H9 (cell line): ENCODE measurements around the gene SAC3D1. TPM values are rescaled to one million over a fixed set of nuclear protein-coding genes. Genes with fewer than 3 reads are reported as not detected.

Experiments used
- DNase-seq: peaks from one replicate; pipeline ENCODE4 v3.0.0-alpha.2; 2017
- H2AFZ ChIP-seq: one replicate; pipeline ENCODE4 v1.6.1; 2013; ENCODE audit warnings: mild to moderate bottlenecking, low read length, control low read depth, moderate library complexity
- H2AK5ac ChIP-seq: 2 replicates; pipeline ENCODE4 v1.6.1; 2013; ENCODE audit warnings: low read length, control low read depth, mixed read lengths; ENCODE audit not compliant: insufficient read length
- H2BK120ac ChIP-seq: one replicate; pipeline ENCODE4 v1.6.1; 2013; ENCODE audit warnings: low read depth, mild to moderate bottlenecking, low read length, control low read depth, inconsistent platforms; ENCODE audit not compliant: poor library complexity, severe bottlenecking
- H2BK12ac ChIP-seq: 2 replicates; pipeline ENCODE4 v1.6.1; 2013; ENCODE audit warnings: low read length, control low read depth, mixed read lengths, low read depth; ENCODE audit not compliant: insufficient read length
- H2BK15ac ChIP-seq: 2 replicates; pipeline ENCODE4 v1.6.1; 2013; ENCODE audit warnings: low read depth, low read length, control low read depth
- H2BK20ac ChIP-seq: one replicate; pipeline ENCODE4 v1.6.1; 2013; ENCODE audit warnings: low read depth, mild to moderate bottlenecking, low read length, control low read depth, inconsistent platforms; ENCODE audit not compliant: poor library complexity, severe bottlenecking
- H2BK5ac ChIP-seq: 2 replicates; pipeline ENCODE4 v1.6.1; 2013; ENCODE audit warnings: low read length, control low read depth, mixed read lengths; ENCODE audit not compliant: insufficient read length
- H3K14ac ChIP-seq: 2 replicates; pipeline ENCODE4 v1.6.1; 2013; ENCODE audit warnings: low read length, control low read depth; ENCODE audit not compliant: insufficient read depth
- H3K18ac ChIP-seq: 2 replicates; pipeline ENCODE4 v1.6.1; 2013; ENCODE audit warnings: low read depth, mild to moderate bottlenecking, mixed read lengths, low read length, control low read depth; ENCODE audit not compliant: insufficient read length
- H3K23ac ChIP-seq: 2 replicates; pipeline ENCODE4 v1.6.1; 2013; ENCODE audit warnings: low read length, control low read depth, mixed read lengths, low read depth; ENCODE audit not compliant: insufficient read length
- H3K23me2 ChIP-seq: 2 replicates; pipeline ENCODE4 v1.6.1; 2013; ENCODE audit warnings: low read depth, mild to moderate bottlenecking, mixed read lengths, low read length, control low read depth; ENCODE audit not compliant: insufficient read length, poor library complexity, severe bottlenecking
- H3K27ac ChIP-seq: 2 replicates; pipeline ENCODE4 v1.5.1; 2013; ENCODE audit warnings: low read length, control low read depth, mixed read lengths, low read depth; ENCODE audit not compliant: insufficient read length
- H3K27me3 ChIP-seq: 2 replicates; pipeline ENCODE4 v1.6.1; 2013; ENCODE audit warnings: low read length, control low read depth, inconsistent platforms; ENCODE audit not compliant: insufficient read depth
- H3K4ac ChIP-seq: 2 replicates; pipeline ENCODE4 v1.6.1; 2013; ENCODE audit warnings: low read depth, mild to moderate bottlenecking, control low read depth, inconsistent platforms, low read length, moderate library complexity
- H3K4me1 ChIP-seq: 2 replicates; pipeline ENCODE4 v1.6.1; 2013; ENCODE audit warnings: low read length, control low read depth, inconsistent platforms; ENCODE audit not compliant: insufficient read depth
- H3K4me2 ChIP-seq: 2 replicates; pipeline ENCODE4 v1.6.1; 2013; ENCODE audit warnings: low read length, control low read depth, mixed read lengths; ENCODE audit not compliant: insufficient read length, insufficient read depth
- H3K56ac ChIP-seq: 2 replicates; pipeline ENCODE4 v1.6.1; 2013; ENCODE audit warnings: low read depth, mild to moderate bottlenecking, mixed read lengths, low read length, control low read depth; ENCODE audit not compliant: insufficient read length
- H3K79me1 ChIP-seq: 2 replicates; pipeline ENCODE4 v1.6.1; 2013; ENCODE audit warnings: low read depth, mild to moderate bottlenecking, moderate library complexity, low read length, control low read depth, inconsistent platforms; ENCODE audit not compliant: insufficient read depth, poor library complexity, severe bottlenecking
- H3K79me2 ChIP-seq: 2 replicates; pipeline ENCODE4 v1.6.1; 2013; ENCODE audit warnings: low read length, control low read depth, inconsistent platforms; ENCODE audit not compliant: insufficient read depth
- H3K9ac ChIP-seq: 2 replicates; pipeline ENCODE4 v1.6.1; 2013; ENCODE audit warnings: low read length, control low read depth, mixed read lengths; ENCODE audit not compliant: insufficient read length; ENCODE audit errors: extremely low read depth
- H3K9me3 ChIP-seq: one replicate; pipeline ENCODE4 v1.6.1; 2013; ENCODE audit warnings: low read depth, low read length, inconsistent platforms; ENCODE audit not compliant: control insufficient read depth
- H3T11ph ChIP-seq: one replicate; pipeline ENCODE4 v1.6.1; 2013; ENCODE audit warnings: mild to moderate bottlenecking, low read length, control low read depth, inconsistent platforms
- H4K20me1 ChIP-seq: one replicate; pipeline ENCODE4 v1.6.1; 2013; ENCODE audit not compliant: control insufficient read depth, insufficient read length, insufficient read depth
- H4K5ac ChIP-seq: 2 replicates; pipeline ENCODE4 v1.6.1; 2013; ENCODE audit warnings: low read depth, mild to moderate bottlenecking, mixed read lengths, low read length, control low read depth; ENCODE audit not compliant: insufficient read length
- H4K8ac ChIP-seq: replicated peaks from 2 replicates; pipeline ENCODE4 v1.6.1; 2013; ENCODE audit warnings: low read length, control low read depth, mixed read lengths, low read depth; ENCODE audit not compliant: insufficient read length
- H4K91ac ChIP-seq: 2 replicates; pipeline ENCODE4 v1.6.1; 2013; ENCODE audit warnings: low read depth, mild to moderate bottlenecking, moderate library complexity, mixed read lengths, low read length, control low read depth; ENCODE audit not compliant: insufficient read length
- H3K27ac Mint-ChIP-seq, 3 experiments: 2 replicates in 2 of 3; 3 replicates in 1 of 3; pipeline ENCODE4 v1.8.0; 2020 to 2021; ENCODE audit warnings: mixed read lengths in 3 of 3, mild to moderate bottlenecking in 1 of 3, moderate library complexity in 1 of 3
- H3K27me3 Mint-ChIP-seq: 2 replicates; pipeline ENCODE4 v1.8.0; 2021; ENCODE audit warnings: low read depth, mild to moderate bottlenecking, moderate library complexity, mixed read lengths
- H3K36me3 Mint-ChIP-seq, 3 experiments: 2 replicates in 2 of 3; 3 replicates in 1 of 3; pipeline ENCODE4 v1.8.0; 2020 to 2021; ENCODE audit warnings: low read depth in 3 of 3, mixed read lengths in 3 of 3; ENCODE audit not compliant: insufficient read depth in 1 of 3
- H3K4me1 Mint-ChIP-seq, 2 experiments: 2 replicates each; pipeline ENCODE4 v1.8.0; 2020; ENCODE audit warnings: mixed read lengths in 2 of 2
- H3K4me3 Mint-ChIP-seq, 2 experiments: 2 replicates in 1 of 2; 3 replicates in 1 of 2; pipeline ENCODE4 v1.8.0; 2020 to 2021; ENCODE audit warnings: mild to moderate bottlenecking in 2 of 2, mixed read lengths in 2 of 2, moderate library complexity in 1 of 2
- H3K9me3 Mint-ChIP-seq, 2 experiments: 2 replicates in 1 of 2; 3 replicates in 1 of 2; pipeline ENCODE4 v1.8.0; 2020; ENCODE audit warnings: mild to moderate bottlenecking in 2 of 2, mixed read lengths in 2 of 2, moderate library complexity in 1 of 2
- WGBS: extraction: QIAGEN DNeasy Blood & Tissue Kit; methylation state at CpG from one replicate; pipeline ENCODE4 v1.1.7; 2013; ENCODE audit warnings: missing lambda C conversion rate, low lambda C conversion rate, mixed read lengths; ENCODE audit not compliant: insufficient read length; ENCODE audit errors: extremely low coverage; 5-methylcytosine and 5-hydroxymethylcytosine counted together
- total RNA-seq: library from RNA; stranded (reverse); gene quantifications from 2 replicates; pipeline ENCODE4 v1.2.1, GENCODE V29; 2021
- TF ChIP-seq, protein P1 (sequence below): fragments of 200-600 bp; sonication (generic); conservative IDR thresholded peaks from 3 replicates; pipeline ENCODE4 v1.8.0; 2021; ENCODE audit warnings: antibody characterized with exemption, mild to moderate bottlenecking

Gene SAC3D1
- total RNA-seq, 1 experiment from 2014 or later, result 20.7 TPM

DNA sequence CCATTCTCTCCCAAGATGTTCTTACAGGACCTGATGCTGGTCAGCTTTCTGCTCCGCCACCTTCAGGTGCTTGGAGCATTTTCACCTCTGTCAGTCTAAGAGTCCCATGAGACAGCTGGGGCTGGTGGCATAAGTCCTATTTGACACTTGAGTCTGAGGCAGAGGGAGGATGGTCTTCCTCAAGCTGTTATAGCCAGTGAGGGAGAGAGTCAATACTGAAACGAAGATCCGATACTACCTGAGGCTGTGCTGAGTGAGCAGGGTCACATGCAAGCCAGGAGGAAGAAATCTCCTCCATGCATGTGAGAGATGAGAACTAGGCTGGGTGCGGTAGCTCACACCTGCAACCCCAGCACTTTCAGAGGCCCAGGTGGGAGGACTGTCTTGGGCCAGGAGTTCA is 48.6 kb downstream of the SAC3D1 start:
- Histone ChIP-seq H3K23me2 (peaks cover 3% of the 10 kb centered on the region), H2BK5ac (no peak overlapping the region), H2BK120ac (no peak overlapping the region), H3K56ac (no peak overlapping the region), H2AFZ (no peak overlapping the region), H3K23ac (no peak overlapping the region), H3K18ac (no peak overlapping the region), H3T11ph (no peak overlapping the region), H2BK20ac (no peak overlapping the region), H3K9ac (no peak overlapping the region), H3K4ac (no peak overlapping the region), H4K20me1 (peaks cover 3% of the 10 kb centered on the region), H3K4me1 (no peaks in the 10 kb centered on the region), H2BK15ac (no peak overlapping the region), H4K8ac (no peak overlapping the region), H3K79me1 (no peaks in the 10 kb centered on the region), H3K9me3 (no peaks in the 10 kb centered on the region), H4K5ac (no peak overlapping the region), H3K14ac (no peak overlapping the region), H3K27ac (no peak overlapping the region), H3K4me2 (no peak overlapping the region), H3K79me2 (no peaks in the 10 kb centered on the region), H3K27me3 (no peaks in the 10 kb centered on the region), H2AK5ac (no peak overlapping the region), H2BK12ac (no peak overlapping the region), H4K91ac (no peak overlapping the region)
- WGBS, result no CpG with 5 or more reads among the region's 4 CpGs
- Mint-ChIP-seq H3K36me3 (peaks cover 4 to 39% (median 37%) of the 10 kb centered on the region in 3 experiments), H3K4me1 (peaks cover 5 to 7% of the 10 kb centered on the region in 2 experiments; a peak in 3 of 4 replicates), H3K9me3 (no peaks in the 10 kb centered on the region), H3K27ac (no peak overlapping the region), H3K27me3 (no peaks in the 10 kb centered on the region), H3K4me3 (no peak overlapping the region)
- TF ChIP-seq, protein P1, sequence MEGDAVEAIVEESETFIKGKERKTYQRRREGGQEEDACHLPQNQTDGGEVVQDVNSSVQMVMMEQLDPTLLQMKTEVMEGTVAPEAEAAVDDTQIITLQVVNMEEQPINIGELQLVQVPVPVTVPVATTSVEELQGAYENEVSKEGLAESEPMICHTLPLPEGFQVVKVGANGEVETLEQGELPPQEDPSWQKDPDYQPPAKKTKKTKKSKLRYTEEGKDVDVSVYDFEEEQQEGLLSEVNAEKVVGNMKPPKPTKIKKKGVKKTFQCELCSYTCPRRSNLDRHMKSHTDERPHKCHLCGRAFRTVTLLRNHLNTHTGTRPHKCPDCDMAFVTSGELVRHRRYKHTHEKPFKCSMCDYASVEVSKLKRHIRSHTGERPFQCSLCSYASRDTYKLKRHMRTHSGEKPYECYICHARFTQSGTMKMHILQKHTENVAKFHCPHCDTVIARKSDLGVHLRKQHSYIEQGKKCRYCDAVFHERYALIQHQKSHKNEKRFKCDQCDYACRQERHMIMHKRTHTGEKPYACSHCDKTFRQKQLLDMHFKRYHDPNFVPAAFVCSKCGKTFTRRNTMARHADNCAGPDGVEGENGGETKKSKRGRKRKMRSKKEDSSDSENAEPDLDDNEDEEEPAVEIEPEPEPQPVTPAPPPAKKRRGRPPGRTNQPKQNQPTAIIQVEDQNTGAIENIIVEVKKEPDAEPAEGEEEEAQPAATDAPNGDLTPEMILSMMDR, result no peak
- DNase-seq, result no peak
